ENCODE data around the gene FAM222B.
A peak's percentile ranks its signal among the peaks of the same experiment; 100 is the strongest.

Gene FAM222B

DNA sequence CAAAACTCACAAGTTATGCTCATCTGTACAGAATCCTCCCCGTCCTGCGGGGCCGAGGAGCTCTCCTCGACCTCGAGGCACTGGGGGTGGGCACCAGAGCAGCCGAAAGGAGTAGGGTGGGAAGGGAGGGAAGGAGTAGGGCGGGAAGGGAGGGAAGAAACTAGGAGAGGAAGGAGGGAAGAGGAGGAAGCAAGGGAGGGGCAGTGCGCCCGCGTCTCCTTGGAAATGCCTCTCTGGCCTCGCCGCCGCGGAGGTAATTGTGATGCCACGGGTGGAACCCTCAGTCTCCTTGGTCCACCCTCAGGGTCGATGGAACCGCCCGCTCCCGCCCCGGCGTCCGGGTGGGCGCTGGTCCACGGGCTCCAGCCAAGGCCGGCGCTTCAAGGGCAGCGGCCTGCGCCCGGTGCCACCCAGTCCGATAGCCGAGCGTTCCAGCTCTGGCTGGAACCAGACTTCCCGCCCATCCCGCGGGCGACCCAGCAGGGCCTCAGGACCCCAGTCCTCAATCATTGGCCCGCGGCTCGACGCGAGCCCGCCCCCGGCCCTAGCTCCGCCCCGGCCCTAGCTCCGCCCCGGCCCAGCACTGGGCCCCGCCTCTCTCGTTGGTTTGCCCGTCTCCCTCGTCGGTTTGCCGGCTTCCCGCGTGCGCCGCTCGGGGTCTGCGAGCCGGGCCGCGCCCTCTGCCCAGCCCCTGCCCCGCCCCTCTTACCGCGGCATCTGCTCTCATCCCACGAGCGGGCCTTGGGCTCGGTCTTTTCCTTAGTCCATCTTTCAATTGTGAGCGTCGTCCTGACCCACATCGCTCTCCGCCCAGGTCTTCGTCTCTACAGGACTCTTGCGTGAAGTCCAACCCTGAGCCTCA is 131.5 kb downstream of the FAM222B start:
- peak; percentile 68 for DNase-seq

DNA sequence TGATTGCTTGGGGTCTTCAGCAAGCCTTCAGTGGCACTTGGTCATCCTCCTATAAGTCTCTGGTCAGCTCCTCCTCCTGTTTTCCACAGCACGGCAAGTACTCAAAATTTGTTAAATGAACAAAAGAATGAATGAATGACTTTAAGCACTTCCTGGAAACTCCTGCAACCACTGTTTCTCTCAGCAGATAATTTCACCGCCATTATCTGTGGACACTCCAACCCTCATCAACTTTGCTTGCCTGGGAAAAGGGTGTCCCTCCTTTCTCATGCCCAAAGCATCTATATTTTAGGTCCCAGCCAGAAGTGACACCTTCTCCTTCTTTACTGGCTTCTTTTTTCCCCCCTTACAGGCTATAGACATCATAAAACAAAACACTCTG is 135.3 kb downstream of the FAM222B start:
- DNase-seq: no peak

DNA sequence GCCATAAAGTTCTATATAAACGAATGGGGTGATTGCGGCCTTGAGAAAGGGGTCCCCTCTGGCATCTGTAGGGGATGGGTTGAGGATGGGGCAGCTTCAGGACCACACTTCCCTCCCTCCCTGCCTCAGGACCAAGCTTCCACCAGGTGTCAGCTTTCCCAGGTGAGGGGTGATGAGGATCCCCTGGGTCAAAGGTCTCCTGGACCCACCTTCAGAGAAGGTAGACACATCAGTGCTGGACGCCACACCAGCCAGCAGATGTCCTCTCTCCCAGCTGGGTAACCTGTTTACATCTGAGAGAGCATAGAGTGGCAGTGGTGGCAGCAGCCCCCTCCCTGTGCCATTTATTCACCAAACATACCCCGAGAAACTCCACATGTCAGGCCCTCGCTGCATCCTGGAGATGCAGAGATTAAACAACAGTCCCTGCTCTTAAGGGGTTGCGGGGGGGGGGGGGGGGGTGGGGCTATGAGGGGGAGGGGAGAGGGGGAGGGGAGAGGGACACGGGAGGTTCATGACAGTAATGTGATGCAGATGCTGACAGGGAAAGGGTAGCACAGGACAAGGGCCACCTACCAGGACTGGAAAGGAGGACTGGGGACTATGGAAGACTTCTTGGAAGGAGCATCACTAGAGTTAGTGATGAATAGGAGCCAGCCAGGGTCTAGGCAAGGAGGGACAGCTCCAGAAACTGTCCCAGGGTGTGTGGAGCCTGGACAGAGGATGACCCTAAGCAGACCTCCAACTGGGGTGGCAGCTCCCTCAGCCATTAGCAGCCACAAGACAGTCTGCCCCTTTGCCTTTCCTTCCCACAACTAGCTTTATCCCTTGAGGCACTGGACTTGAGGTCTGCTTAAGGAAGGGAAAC is 135.9 kb downstream of the FAM222B start:
- DNase-seq: no peak

Data from NCI-H1417 treated with DMSO at 0.1 percent for 48 hours (cell line).